ENCODE measurements around the gene HNRNPK.

GRCh38 chr9:84027201-84027600 lies 47.2 kb upstream of the HNRNPK start:
- no peak for TF ChIP-seq CTCF (IDR thresholded peaks at IDR 0.05)
- TF ChIP-seq POLR2AphosphoS5 (IDR thresholded peaks at IDR 0.05): no peak
- no peak for TF ChIP-seq POLR2A (IDR thresholded peaks at IDR 0.05)
